Measurements from ENCODE around the gene ZNF536. TPM values are rescaled to one million over a fixed set of nuclear protein-coding genes. Genes with fewer than 3 reads are reported as not detected.
"Not testable (repeated sequence)": the region's sequence is repeated elsewhere in the genome, so short reads cannot be mapped to it uniquely, and the experiment has no call there.

The ZNF536 gene
- total RNA-seq, 2 donors from 2014 or later, result 0.29 to 0.56 TPM

DNA sequence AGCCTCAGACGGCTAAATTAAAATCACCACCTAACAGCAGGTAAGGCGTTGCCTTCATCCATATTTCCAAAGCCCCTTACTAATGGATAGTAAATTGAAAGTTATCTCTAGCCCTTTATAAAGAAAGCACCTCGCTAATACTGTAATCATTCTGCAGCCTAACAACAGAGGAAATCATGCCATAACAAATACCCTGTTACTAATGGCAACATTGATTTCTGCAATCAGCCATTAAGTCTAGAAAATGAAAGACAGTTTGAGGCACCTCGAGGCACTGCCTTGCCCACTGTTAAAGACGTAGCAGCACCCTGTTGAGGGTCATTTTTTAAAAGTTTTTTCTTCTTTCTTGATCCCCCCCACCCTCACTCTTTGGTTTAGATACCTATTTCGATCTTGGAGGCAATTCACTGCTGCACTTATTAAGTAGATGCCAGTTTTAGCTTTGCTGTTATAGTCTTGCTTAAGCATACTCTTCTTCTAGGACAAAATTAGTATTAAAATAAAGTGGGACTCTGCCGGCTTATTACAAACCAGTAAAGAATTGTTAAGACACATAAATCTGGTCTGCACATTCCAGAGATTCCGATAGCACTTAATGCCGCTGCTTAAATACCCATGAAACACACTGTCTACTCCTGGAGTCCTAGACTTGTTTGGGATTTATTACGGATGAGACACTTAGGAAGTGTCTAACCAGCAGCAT lies 74.8 kb downstream of the ZNF536 start:
- Mint-ChIP-seq H3K36me3 (ENCODE audit: insufficient read depth in 2 of 2) (peaks cover 0 to 3% of the 10 kb centered on the region in 2 donors), H3K9me3 (peaks cover 0 to 3% of the 10 kb centered on the region in 2 donors), H3K4me3 (no peak overlapping the region), H3K4me1 (ENCODE audit: low read depth) (no peaks in the 10 kb centered on the region), H3K27me3 (ENCODE audit: low read depth) (no peaks in the 10 kb centered on the region), H3K27ac (no peak overlapping the region)
- DNase-seq (no peak), ATAC-seq (replicated peaks in 1 of 2) (no peak)

- Mint-ChIP-seq H3K4me3 (no peak overlapping the region), H3K27me3 (ENCODE audit: low read depth) (no peaks in the 10 kb centered on the region), H3K36me3 (ENCODE audit: insufficient read depth in 2 of 2) (peaks cover 0 to 3% of the 10 kb centered on the region in 2 donors), H3K9me3 (peaks cover 0 to 3% of the 10 kb centered on the region in 2 donors), H3K4me1 (ENCODE audit: low read depth) (no peaks in the 10 kb centered on the region), H3K27ac (no peak overlapping the region)
- DNase-seq (no peak), ATAC-seq (replicated peaks in 1 of 2) (no peak)
Observed at GRCh38 chr19:30447553-30447870, 75.3 kb downstream of the ZNF536 start.

DNA sequence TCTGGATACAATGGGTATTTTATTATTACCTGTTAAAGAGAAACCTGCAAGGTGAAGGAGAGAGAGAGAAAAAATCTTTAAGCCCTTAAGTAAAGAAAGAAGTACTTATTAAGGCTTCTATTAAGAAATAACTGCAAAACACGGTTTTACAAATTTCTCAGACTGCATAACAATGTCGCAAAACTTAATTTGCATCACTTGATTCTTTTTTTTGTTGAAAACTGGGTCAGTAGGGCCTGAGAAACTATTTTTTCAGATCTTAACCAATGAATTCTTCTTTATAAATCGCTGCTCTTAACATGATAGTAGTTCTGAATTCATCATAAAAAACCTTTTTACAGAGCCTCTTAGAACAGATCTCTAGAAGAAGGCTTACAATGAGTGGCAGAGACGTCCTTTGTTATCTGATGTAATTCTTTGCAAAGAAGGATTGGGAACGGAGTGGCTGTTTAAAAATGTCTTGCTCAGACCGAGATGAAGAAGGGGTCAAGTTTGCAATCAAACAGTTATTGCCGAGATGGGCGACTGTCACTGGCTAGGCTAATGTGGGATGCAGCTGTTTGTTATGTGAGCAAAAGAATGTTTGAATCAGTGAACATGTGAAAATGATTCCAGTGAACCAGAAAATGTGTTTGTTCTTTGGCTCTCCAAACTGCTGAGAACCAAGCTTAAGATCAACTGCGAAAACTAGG lies 76.3 kb downstream of the ZNF536 start:
- no peak overlapping the region for H3K27ac Mint-ChIP-seq
- no peaks in the 10 kb centered on the region for H3K9me3 Mint-ChIP-seq
- no peak for ATAC-seq (replicated peaks in 1 of 2)
- no peaks in the 10 kb centered on the region for H3K4me1 Mint-ChIP-seq (ENCODE audit: low read depth)
- DNase-seq, result no peak
- H3K27me3 Mint-ChIP-seq (ENCODE audit: low read depth), result no peaks in the 10 kb centered on the region
- H3K4me3 Mint-ChIP-seq, result no peak overlapping the region
- H3K36me3 Mint-ChIP-seq (ENCODE audit: insufficient read depth in 2 of 2), result no peaks in the 10 kb centered on the region

DNA sequence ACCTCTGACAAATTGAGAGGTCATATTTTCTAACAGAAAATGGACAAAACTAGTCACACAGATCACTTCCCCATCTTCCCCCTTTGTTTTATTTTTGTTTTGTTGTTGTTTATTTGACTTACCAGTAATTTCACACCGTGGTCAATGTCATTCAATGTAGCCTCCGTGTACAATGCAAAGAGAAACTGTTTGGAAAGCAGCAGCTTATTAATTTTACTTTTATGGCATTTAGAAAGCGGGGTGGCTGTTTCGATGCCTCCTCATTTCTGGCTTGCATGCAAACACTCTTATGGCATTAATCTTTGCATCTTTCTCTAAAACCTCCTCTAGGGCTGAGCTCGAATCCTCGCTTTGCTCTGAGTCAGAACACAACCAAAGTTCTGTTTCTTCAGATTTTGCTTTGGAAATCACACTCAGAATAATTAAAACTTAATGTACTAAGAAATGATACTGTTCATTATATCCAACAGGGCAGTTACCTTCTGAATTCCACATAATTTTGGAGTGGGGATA lies 77.0 kb downstream of the ZNF536 start:
- no peaks in the 10 kb centered on the region for H3K9me3 Mint-ChIP-seq
- H3K36me3 Mint-ChIP-seq (ENCODE audit: insufficient read depth in 2 of 2), result no peaks in the 10 kb centered on the region
- no peaks in the 10 kb centered on the region for H3K27me3 Mint-ChIP-seq (ENCODE audit: low read depth)
- H3K4me1 Mint-ChIP-seq (ENCODE audit: low read depth), result no peaks in the 10 kb centered on the region
- no peak overlapping the region for H3K27ac Mint-ChIP-seq
- no peak for DNase-seq
- no peak for ATAC-seq (replicated peaks in 1 of 2)
- H3K4me3 Mint-ChIP-seq, result no peak overlapping the region

GRCh38 chr19:30449673-30450072 lies 77.5 kb downstream of the ZNF536 start:
- ATAC-seq (replicated peaks in 1 of 2) (no peak), DNase-seq (no peak)
- Mint-ChIP-seq H3K4me3 (no peak overlapping the region), H3K27ac (no peak overlapping the region), H3K36me3 (ENCODE audit: insufficient read depth in 2 of 2) (no peaks in the 10 kb centered on the region), H3K27me3 (ENCODE audit: low read depth) (no peaks in the 10 kb centered on the region), H3K4me1 (ENCODE audit: low read depth) (no peaks in the 10 kb centered on the region), H3K9me3 (no peaks in the 10 kb centered on the region)

GRCh38 chr19:30450100-30450499 lies 77.9 kb downstream of the ZNF536 start:
- no peaks in the 10 kb centered on the region for H3K27me3 Mint-ChIP-seq (ENCODE audit: low read depth)
- no peaks in the 10 kb centered on the region for H3K9me3 Mint-ChIP-seq
- no peak for ATAC-seq (replicated peaks in 1 of 2)

GRCh38 chr19:30450835-30451321 lies 78.7 kb downstream of the ZNF536 start:
- Mint-ChIP-seq H3K36me3 (ENCODE audit: insufficient read depth in 2 of 2) (no peaks in the 10 kb centered on the region), H3K9me3 (no peaks in the 10 kb centered on the region), H3K27me3 (ENCODE audit: low read depth) (no peaks in the 10 kb centered on the region), H3K4me3 (no peak overlapping the region), H3K4me1 (ENCODE audit: low read depth) (no peaks in the 10 kb centered on the region), H3K27ac (no peak overlapping the region)
- DNase-seq (no peak), ATAC-seq (replicated peaks in 1 of 2) (no peak)

More at GRCh38 chr19:30450100-30450499, 77.9 kb downstream of the ZNF536 start:
- Mint-ChIP-seq H3K27ac (no peak overlapping the region), H3K4me3 (no peak overlapping the region), H3K36me3 (ENCODE audit: insufficient read depth in 2 of 2) (no peaks in the 10 kb centered on the region), H3K4me1 (ENCODE audit: low read depth) (no peaks in the 10 kb centered on the region)
- DNase-seq, result no peak

DNA sequence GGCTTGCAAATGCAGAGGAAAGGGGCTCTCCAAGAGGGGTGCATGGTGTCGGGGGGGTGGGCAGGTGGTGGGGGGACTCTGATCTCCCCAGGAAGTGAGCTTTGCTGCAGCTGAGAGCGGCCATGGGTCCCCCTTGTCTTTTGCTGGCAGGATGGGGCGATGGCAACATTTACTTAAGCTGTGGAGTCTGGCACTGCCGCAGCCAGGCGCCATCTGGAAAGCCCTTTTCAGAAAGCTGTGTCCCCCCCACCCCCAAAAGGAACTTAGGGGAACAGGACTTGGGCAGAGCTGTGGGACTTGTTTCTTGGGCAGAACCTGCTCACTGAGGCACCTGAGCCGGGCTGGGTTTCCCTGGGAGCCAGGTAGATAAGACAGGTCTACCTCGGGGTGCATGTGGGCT lies 80.7 kb downstream of the ZNF536 start:
- Mint-ChIP-seq H3K4me1 (ENCODE audit: low read depth) (no peaks in the 10 kb centered on the region), H3K36me3 (ENCODE audit: insufficient read depth in 2 of 2) (no peaks in the 10 kb centered on the region), H3K9me3 (no peaks in the 10 kb centered on the region), H3K27me3 (ENCODE audit: low read depth) (no peaks in the 10 kb centered on the region), H3K4me3 (no peak overlapping the region), H3K27ac (no peak overlapping the region)
- no peak for ATAC-seq (replicated peaks in 1 of 2)
- DNase-seq, result no peak

GRCh38 chr19:30453743-30454142 lies 81.6 kb downstream of the ZNF536 start:
- H3K9me3 Mint-ChIP-seq, result no peaks in the 10 kb centered on the region
- H3K36me3 Mint-ChIP-seq (ENCODE audit: insufficient read depth in 2 of 2), result no peaks in the 10 kb centered on the region
- H3K27ac Mint-ChIP-seq, result no peak overlapping the region
- no peak for DNase-seq
- no peak overlapping the region for H3K4me3 Mint-ChIP-seq
- H3K27me3 Mint-ChIP-seq (ENCODE audit: low read depth), result no peaks in the 10 kb centered on the region
- no peak for ATAC-seq (replicated peaks in 1 of 2)
- H3K4me1 Mint-ChIP-seq (ENCODE audit: low read depth), result no peaks in the 10 kb centered on the region

DNA sequence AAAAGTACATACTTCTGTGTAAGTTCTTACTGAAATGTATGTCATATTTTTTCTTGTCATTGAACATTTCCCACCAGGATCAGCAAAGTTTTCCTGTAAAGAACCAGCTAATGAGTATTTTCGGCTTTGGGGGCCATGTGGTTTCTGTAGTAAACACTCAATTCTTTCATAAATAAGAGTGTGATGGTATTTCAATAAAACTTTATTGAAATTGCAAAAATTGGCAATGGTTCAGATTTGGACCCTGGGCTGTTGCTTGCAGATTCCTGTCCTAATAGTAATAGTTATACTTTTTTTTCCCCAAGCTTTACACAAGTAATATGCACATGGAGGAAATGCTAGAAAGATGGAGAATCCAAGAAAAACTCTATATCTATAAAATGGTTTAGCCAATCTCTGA lies 83.7 kb downstream of the ZNF536 start:
- DNase-seq (no peak), ATAC-seq (replicated peaks in 1 of 2) (no peak)
- Mint-ChIP-seq H3K27me3 (ENCODE audit: low read depth) (no peaks in the 10 kb centered on the region), H3K4me3 (no peak overlapping the region), H3K4me1 (ENCODE audit: low read depth) (no peaks in the 10 kb centered on the region), H3K9me3 (no peaks in the 10 kb centered on the region), H3K36me3 (ENCODE audit: insufficient read depth in 2 of 2) (no peaks in the 10 kb centered on the region), H3K27ac (no peak overlapping the region)

- H3K4me3 Mint-ChIP-seq, result no peak overlapping the region
- no peak for ATAC-seq (replicated peaks in 1 of 2)
- no peaks in the 10 kb centered on the region for H3K27me3 Mint-ChIP-seq (ENCODE audit: low read depth)
- H3K27ac Mint-ChIP-seq, result no peak overlapping the region
- no peaks in the 10 kb centered on the region for H3K9me3 Mint-ChIP-seq
- H3K4me1 Mint-ChIP-seq (ENCODE audit: low read depth), result no peaks in the 10 kb centered on the region
- H3K36me3 Mint-ChIP-seq (ENCODE audit: insufficient read depth in 2 of 2), result no peaks in the 10 kb centered on the region
- no peak for DNase-seq
Observed at GRCh38 chr19:30457484-30457883, 85.3 kb downstream of the ZNF536 start.

DNA sequence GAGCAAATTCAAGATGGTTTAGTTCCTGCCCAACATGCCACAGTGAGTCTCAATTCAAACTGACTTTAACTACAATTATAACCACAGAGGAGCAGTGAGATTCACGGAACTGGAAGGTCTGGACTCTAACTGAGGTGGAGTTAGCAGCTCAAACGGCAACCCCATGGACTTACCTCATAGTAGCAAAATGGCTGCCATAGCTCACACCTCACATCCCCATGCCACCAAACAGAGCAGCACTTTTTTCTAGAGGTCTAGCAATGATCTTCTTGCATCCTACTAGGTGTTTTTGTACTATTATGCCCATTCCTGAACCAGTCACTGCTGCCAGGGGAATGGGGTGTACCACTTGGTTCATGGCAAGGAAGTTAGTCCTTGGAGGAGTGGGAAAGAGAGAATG lies 87.7 kb downstream of the ZNF536 start:
- Mint-ChIP-seq H3K4me1 (ENCODE audit: low read depth) (no peaks in the 10 kb centered on the region), H3K4me3 (no peak overlapping the region), H3K27me3 (ENCODE audit: low read depth) (no peaks in the 10 kb centered on the region), H3K36me3 (ENCODE audit: insufficient read depth in 2 of 2) (no peaks in the 10 kb centered on the region), H3K9me3 (no peaks in the 10 kb centered on the region), H3K27ac (no peak overlapping the region)
- ATAC-seq (replicated peaks in 1 of 2) (no peak), DNase-seq (no peak)

DNA sequence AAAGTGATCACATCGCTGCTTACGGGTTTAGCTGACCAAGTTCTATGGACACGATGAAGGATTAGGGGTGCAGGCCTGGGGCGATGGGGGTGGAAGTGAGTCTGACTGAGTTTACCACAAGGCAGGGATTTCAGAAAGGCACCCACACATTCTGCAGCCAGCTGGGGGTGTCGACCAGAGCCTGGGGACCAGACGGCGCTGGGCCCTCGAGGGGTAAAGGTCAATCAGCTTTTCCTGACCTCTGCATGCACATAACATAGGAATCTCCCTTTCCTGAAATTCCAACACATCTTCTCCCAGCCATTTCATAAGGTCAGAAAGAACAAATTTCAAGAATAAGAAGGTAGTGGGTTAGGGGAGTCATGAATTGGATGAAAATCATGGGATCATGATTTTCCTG lies 92.0 kb downstream of the ZNF536 start:
- peaks cover 0 to 5% of the 10 kb centered on the region in 2 donors for H3K9me3 Mint-ChIP-seq
- no peaks in the 10 kb centered on the region for H3K4me1 Mint-ChIP-seq (ENCODE audit: low read depth)
- no peak overlapping the region for H3K4me3 Mint-ChIP-seq
- H3K27ac Mint-ChIP-seq, result no peak overlapping the region
- H3K36me3 Mint-ChIP-seq (ENCODE audit: insufficient read depth in 2 of 2), result no peaks in the 10 kb centered on the region
- H3K27me3 Mint-ChIP-seq (ENCODE audit: low read depth), result no peaks in the 10 kb centered on the region
- no peak for ATAC-seq (replicated peaks in 1 of 2)
- DNase-seq, result no peak

DNA sequence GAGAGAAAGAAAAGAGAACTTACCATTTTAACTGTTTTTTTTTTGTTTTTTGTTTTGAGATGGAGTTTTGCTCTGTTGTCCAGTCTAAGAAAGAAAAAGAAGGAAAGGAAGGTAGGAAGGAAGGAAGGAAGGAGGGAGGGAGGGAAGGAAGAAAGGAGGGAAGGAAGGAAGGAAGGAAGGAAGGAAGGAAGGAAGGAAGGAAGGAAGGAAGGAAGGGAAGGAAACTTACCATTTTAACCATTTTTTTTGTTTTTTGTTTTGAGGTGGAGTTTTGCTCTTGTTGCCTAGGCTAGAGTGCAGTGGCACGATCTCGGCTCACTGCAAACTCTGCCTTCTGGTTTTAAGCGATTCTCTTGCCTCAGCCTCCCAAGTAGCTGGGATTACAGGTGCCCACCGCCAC lies 94.4 kb downstream of the ZNF536 start:
- DNase-seq; H3K4me3 Mint-ChIP-seq; H3K27me3 Mint-ChIP-seq (ENCODE audit: low read depth); H3K27ac Mint-ChIP-seq; H3K36me3 Mint-ChIP-seq (ENCODE audit: insufficient read depth in 2 of 2); ATAC-seq (replicated peaks in 1 of 2); H3K4me1 Mint-ChIP-seq (ENCODE audit: low read depth); H3K9me3 Mint-ChIP-seq: not testable (repeated sequence)
